ENCODE measurements around the gene C17orf113.

Gene C17orf113

DNA sequence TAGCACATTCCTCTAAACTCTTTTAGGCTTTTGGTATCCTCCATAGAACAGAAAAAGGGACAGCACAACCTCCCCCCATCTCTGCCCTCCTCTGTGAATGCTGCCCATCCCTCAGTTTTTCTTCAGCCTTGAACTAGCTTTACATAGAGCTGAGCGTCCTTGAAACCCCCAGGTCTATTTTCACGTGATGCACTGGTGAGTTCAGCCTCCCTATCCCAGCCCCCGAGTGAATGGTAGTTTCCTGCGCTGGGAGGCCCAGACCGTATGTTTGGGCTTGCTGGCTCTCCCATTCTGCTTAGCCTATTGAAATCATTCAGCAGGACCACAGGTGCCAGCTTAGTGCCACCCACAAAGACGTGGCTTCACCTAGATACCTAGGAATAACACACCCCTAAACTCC, 25.4 kb upstream of the C17orf113 start:
- TF ChIP-seq, protein P1, sequence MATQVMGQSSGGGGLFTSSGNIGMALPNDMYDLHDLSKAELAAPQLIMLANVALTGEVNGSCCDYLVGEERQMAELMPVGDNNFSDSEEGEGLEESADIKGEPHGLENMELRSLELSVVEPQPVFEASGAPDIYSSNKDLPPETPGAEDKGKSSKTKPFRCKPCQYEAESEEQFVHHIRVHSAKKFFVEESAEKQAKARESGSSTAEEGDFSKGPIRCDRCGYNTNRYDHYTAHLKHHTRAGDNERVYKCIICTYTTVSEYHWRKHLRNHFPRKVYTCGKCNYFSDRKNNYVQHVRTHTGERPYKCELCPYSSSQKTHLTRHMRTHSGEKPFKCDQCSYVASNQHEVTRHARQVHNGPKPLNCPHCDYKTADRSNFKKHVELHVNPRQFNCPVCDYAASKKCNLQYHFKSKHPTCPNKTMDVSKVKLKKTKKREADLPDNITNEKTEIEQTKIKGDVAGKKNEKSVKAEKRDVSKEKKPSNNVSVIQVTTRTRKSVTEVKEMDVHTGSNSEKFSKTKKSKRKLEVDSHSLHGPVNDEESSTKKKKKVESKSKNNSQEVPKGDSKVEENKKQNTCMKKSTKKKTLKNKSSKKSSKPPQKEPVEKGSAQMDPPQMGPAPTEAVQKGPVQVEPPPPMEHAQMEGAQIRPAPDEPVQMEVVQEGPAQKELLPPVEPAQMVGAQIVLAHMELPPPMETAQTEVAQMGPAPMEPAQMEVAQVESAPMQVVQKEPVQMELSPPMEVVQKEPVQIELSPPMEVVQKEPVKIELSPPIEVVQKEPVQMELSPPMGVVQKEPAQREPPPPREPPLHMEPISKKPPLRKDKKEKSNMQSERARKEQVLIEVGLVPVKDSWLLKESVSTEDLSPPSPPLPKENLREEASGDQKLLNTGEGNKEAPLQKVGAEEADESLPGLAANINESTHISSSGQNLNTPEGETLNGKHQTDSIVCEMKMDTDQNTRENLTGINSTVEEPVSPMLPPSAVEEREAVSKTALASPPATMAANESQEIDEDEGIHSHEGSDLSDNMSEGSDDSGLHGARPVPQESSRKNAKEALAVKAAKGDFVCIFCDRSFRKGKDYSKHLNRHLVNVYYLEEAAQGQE (IDR thresholded peaks at IDR 0.05; ENCODE audit: low read depth) = no peak

DNA sequence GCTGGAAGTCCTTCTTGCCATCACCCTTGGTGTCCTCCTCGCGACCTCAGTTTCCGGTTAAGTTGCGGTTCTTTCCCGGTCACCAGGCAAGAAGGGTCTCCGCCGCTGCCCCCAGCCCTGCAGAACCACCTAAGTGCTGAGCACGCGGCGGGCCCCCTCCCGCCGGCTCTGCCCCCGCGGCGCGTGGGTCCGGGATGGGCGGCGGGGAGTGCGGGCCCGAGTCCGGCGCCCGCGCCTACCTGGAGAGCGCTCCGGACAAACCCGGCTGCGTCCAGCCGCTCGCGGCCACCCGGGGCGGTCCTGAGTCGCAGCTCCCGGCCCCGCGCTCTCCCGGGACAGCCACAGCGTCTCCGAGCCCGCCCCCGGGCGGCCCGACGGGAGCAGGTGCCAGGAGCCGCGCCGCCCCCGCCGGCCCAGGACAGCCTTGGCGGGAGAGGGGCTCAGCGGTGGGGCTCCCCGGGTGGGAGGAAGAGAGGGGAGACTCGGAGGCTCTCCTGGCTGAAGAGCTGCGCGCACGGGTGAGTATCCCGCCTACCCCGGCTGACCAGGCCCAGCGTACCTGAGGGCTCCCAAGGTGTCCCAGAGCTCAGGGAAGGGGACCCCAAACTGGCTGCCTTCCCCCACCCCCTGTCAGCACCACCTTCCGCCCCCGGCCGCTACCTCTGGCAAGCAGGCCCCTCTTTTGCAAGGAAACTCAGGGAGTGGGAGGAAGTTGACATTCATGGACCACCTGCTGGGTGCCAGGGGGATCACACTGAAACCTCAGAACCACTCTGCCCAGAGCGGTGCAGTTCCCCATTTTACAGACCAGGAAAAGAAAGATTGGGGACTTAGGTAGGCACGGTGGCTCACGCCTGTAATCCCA, 22.2 kb upstream of the C17orf113 start:
- TF ChIP-seq NFIC (IDR thresholded peaks at IDR 0.05) (no peak), TCF12 (IDR thresholded peaks at IDR 0.05; ENCODE audit: low read depth) (no peak), YY1 (IDR thresholded peaks at IDR 0.05; ENCODE audit: low read depth) (no peak), FOXM1 (IDR thresholded peaks at IDR 0.05; ENCODE audit: borderline replicate concordance, low read depth) (no peak), EP300 (IDR thresholded peaks at IDR 0.05; ENCODE audit: borderline replicate concordance) (no peak), RAD21 (IDR thresholded peaks at IDR 0.05; ENCODE audit: low read depth) (no peak), CREB1 (IDR thresholded peaks at IDR 0.05; ENCODE audit: low read depth) (no peak), ZBTB7A (IDR thresholded peaks at IDR 0.05; ENCODE audit: low read depth) (no peak), EGR1 (IDR thresholded peaks at IDR 0.05) (no peak), CEBPB (IDR thresholded peaks at IDR 0.05) (no peak), TAF1 (IDR thresholded peaks at IDR 0.05; ENCODE audit: low read depth) (no peak), TEAD4 (IDR thresholded peaks at IDR 0.05) (no peak)
- TF ChIP-seq, protein P2, sequence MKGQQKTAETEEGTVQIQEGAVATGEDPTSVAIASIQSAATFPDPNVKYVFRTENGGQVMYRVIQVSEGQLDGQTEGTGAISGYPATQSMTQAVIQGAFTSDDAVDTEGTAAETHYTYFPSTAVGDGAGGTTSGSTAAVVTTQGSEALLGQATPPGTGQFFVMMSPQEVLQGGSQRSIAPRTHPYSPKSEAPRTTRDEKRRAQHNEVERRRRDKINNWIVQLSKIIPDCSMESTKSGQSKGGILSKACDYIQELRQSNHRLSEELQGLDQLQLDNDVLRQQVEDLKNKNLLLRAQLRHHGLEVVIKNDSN (IDR thresholded peaks at IDR 0.05) = no peak
- TF ChIP-seq, protein P1 (IDR thresholded peaks at IDR 0.05; ENCODE audit: low read depth) = no peak
- TF ChIP-seq, protein P3, sequence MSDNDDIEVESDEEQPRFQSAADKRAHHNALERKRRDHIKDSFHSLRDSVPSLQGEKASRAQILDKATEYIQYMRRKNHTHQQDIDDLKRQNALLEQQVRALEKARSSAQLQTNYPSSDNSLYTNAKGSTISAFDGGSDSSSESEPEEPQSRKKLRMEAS (IDR thresholded peaks at IDR 0.05) = no peak

DNA sequence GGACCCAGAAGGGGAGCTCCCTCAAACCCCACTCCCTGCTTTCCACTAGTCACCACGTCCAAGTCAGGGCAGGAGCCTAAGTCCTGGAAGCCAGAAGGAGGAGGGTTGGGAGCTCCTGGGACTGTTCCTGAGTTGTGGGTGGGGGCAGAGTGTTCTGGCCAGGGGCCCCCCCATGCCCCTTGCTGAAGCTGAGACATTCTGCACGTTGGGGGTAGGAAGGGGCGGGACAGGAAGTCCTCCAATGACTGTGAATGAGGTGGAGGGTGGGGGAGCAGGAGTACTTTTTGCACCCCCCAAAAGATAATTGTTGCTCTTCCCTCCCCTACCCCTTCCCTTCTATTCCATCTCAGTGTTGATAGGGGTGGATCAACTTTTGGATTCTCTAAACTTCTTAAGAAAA, 21.4 kb upstream of the C17orf113 start:
- TF ChIP-seq ZBTB7A (IDR thresholded peaks at IDR 0.05; ENCODE audit: low read depth) (no peak), CEBPB (IDR thresholded peaks at IDR 0.05) (no peak)
- TF ChIP-seq, protein P2 (IDR thresholded peaks at IDR 0.05) = no peak

DNA sequence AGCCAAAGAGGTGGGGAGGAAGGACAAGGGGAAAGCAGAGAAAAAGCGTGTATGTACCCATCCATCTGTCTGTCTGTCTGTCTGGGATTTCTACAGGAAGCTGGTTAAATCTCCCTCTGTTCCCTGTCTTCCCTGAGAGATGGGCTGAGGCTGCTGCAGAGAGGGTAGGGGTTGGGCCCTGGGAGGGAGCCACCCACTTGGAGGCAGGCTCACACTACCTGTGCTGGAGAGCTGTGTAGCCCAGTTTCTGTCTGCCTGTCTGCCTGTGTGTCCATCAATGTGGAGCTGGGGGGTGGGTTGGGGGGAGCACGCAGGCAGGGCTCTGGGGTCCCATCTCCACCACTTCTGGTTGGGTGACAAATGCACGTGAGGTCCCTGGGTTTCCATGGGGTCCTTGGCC, 18.6 kb upstream of the C17orf113 start:
- no peak for TF ChIP-seq EGR1 (IDR thresholded peaks at IDR 0.05)
- TF ChIP-seq, protein P2 (IDR thresholded peaks at IDR 0.05) = no peak
- TF ChIP-seq TAF1 (IDR thresholded peaks at IDR 0.05; ENCODE audit: low read depth) = no peak
- TF ChIP-seq EP300 (IDR thresholded peaks at IDR 0.05; ENCODE audit: borderline replicate concordance) = no peak
- TF ChIP-seq, protein P3 (IDR thresholded peaks at IDR 0.05) = no peak
- no peak for TF ChIP-seq TCF12 (IDR thresholded peaks at IDR 0.05; ENCODE audit: low read depth)
- TF ChIP-seq FOXM1 (IDR thresholded peaks at IDR 0.05; ENCODE audit: borderline replicate concordance, low read depth) = no peak
- no peak for TF ChIP-seq TEAD4 (IDR thresholded peaks at IDR 0.05)
- TF ChIP-seq, protein P1 (IDR thresholded peaks at IDR 0.05; ENCODE audit: low read depth) = no peak
- no peak for TF ChIP-seq CREB1 (IDR thresholded peaks at IDR 0.05; ENCODE audit: low read depth)
- no peak for TF ChIP-seq RAD21 (IDR thresholded peaks at IDR 0.05; ENCODE audit: low read depth)

Measured in Ishikawa (cell line).